Fibroblast of skin of scalp (primary cell): ENCODE data around the gene GALNT16.

Source experiments
- DNase-seq: peaks from one replicate; pipeline ENCODE4 v3.0.0-alpha.2; 2013

The GALNT16 gene

GRCh38 chr14:69318241-69318640 lies 58.3 kb downstream of the GALNT16 start:
- no peak for DNase-seq

DNA sequence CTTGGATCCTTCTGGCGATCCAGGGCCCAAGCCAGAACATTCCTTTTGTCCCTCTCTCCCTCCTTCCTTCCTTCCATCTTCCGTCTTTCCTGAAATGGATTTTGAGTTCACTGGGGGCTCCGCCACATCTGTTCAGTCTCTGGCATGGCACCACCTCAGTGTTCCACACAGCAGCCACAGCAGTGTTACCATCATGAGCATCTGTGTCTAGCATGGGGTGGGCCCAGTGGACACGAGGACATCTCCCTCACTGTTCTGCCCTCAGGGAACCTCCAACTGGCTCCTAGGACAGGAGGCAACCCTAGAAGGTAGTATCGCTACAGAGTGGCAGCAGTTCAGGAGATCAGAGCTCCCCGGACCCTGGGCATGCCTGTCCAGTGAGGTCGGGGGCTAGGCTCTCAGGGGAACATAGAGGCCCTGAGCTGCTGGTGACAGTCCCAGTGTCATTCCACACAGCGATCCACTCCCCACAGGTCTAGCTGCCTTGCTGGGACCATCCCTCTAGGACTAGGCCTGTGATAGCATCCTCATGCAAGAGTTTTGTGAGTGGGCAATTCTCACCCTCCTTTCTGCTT lies 59.0 kb downstream of the GALNT16 start:
- no peak for DNase-seq

DNA sequence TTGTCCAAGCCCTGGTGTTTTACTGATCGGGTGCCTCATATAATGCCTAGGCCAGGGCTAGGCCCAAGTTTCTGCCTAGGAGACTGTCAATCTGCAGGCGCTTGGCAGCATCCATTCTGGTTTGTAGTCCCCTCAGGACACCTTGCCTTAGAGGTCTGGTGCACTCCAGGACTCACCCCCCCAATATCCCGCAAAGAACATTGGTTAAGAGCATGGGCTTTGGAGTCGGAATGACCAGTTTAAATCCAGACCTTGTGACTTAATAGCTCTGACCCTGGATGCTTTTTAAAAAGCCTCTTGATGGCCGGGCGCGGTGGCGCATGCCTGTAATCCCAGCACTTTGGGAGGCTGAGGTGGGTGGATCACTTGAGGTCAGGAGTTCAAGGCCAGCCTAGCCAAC lies 60.0 kb downstream of the GALNT16 start:
- no peak for DNase-seq

GRCh38 chr14:69320581-69321365 lies 60.8 kb downstream of the GALNT16 start:
- DNase-seq: no peak

GRCh38 chr14:69321601-69322330 lies 61.8 kb downstream of the GALNT16 start:
- DNase-seq: no peak

GRCh38 chr14:69323266-69323998 lies 63.5 kb downstream of the GALNT16 start:
- DNase-seq: no peak

DNA sequence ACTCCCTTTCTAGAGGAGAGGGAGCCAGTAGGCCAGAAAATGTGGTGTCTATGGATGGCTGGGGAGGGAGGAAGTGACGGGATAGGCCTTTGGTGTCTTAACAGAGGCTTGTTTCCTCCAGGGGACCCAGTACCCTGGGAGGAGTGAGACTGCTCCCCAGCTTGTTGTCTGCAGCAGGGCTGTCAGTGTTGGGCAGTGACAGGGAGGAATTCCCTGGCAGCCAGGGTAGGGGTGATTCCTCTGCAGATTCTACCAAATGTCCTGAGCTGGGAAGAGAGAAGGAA lies 64.0 kb downstream of the GALNT16 start:
- DNase-seq: no peak

- DNase-seq: no peak
Measured at GRCh38 chr14:69324341-69324931, 64.5 kb downstream of the GALNT16 start.

DNA sequence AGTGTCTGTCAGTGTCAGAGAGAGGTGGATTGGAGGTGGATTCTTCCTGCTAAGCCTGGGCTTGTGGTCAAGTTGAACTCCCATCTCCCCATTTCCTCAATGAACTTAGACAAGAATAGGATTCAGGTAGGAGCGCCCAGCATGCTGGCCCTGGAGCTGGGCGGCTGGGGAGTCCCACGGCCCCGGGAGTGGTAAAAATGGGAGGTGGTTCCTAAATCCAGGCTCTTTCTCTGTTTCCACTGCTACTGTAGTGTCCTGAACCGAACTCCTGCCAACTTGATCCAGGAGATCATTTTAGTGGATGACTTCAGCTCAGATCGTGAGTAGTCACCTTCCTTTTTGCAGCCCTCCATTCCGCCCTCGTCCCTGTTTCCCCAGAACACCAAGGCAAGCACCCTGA lies 65.1 kb downstream of the GALNT16 start:
- no peak for DNase-seq

DNA sequence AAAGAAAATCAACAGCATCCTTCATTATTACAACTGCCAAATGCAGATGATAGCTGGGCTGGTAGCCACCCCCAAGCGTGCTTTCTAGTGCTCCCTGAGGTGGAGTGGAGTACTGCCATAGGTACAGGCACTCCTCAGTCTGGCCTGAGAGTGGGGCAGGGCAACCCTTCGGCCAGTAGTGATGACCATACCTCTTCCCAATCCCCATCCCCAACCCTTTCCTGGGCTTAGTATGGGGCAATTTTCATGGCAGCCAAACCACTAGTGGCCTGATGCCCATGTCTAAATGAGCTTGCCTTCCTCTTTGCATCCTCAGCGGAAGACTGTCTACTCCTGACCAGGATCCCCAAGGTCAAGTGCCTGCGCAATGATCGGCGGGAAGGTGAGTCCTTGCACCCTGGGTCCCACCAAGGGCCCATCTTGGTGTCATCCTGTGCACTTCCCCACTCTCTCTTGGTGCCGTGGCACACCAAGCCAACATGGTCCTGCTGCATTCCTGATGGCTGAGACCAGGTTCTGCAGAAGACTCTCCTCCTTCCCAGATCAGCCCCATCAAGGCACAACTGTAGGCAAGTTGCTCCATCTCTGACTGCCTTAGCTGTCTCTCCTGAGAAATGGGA lies 65.8 kb downstream of the GALNT16 start:
- no peak for DNase-seq

GRCh38 chr14:69326611-69327010 lies 66.7 kb downstream of the GALNT16 start:
- no peak for DNase-seq

DNA sequence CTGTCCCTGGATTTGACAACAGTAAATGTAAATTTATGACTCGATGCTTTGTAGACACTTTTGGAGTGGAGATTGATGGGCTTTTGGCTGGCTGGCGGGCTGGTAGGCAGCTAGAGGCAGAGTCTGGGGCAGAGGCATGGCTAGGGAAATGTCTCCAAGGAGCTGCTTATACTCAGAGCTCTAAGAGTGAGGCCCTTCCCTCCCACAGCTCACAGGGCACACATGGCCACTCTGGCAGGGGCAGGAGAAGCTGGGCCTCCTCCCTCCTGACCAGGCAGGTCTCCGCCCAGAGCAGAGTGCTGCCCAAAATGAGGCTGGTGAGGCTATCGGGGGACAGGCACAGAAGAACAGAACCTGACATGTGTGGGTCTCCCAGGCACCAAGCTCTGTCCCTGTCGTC lies 67.5 kb downstream of the GALNT16 start:
- DNase-seq: no peak

DNA sequence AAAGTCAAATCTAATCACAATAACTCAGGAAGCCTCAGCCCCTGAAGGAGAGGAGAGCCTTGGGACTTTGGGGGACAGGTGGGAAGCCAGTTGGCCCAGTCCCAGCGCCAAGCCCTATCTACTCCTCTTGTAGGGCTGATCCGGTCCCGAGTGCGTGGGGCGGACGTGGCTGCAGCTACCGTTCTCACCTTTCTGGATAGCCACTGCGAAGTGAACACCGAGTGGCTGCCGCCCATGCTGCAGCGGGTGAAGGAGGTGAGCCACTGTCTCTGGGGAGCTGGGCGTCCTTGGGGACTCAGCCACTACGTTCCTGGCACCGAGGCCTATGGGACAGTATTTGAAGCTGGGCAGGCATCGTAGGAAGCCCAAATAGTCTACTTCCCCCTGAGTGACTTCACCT lies 68.4 kb downstream of the GALNT16 start:
- no peak for DNase-seq

- DNase-seq: no peak
Measured at GRCh38 chr14:69328765-69329164, 68.8 kb downstream of the GALNT16 start.

DNA sequence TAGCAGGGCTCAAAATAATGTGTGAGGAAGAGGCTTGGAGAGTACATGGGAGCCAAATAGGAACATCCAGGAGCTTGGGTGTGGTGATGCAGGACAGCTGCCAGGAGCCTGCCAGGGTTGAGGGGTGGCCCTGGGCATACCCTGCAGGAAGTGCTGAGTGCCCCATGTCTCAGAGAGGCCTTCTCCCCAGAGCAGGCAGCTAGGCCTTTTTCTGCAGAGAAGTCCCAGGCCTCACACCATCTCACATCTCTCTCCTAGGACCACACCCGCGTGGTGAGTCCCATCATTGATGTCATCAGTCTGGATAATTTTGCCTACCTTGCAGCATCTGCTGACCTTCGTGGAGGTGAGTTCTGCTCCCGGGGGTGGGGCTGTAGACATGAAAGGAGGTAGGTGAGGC lies 71.2 kb downstream of the GALNT16 start:
- no peak for DNase-seq

DNA sequence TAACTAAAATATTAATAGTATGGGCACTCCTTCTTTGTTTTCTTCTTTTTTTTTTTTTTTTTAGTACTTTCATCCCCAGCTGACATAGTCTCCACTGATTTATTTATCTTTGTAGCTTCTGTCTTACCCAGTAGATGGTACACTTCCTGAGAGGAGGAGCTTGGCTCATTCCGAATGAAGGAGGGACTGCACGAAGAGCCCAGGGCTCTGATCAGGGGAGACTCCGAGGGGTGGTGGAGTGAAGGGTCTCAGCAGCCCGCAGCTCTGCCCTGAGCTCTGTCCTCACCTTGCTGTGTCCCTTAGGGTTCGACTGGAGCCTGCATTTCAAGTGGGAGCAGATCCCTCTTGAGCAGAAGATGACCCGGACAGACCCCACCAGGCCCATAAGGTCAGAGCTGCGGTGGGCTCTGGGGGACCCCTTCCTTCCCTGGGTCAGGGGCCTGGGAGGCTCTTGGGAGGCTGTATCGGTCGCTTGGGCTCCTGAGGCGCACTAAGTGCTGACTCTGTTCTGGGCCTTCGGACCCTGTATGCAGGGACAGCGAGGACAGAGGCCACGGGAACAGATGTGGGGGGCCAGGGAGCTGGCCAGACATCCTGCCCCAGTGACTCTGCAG lies 72.9 kb downstream of the GALNT16 start:
- DNase-seq: no peak

DNA sequence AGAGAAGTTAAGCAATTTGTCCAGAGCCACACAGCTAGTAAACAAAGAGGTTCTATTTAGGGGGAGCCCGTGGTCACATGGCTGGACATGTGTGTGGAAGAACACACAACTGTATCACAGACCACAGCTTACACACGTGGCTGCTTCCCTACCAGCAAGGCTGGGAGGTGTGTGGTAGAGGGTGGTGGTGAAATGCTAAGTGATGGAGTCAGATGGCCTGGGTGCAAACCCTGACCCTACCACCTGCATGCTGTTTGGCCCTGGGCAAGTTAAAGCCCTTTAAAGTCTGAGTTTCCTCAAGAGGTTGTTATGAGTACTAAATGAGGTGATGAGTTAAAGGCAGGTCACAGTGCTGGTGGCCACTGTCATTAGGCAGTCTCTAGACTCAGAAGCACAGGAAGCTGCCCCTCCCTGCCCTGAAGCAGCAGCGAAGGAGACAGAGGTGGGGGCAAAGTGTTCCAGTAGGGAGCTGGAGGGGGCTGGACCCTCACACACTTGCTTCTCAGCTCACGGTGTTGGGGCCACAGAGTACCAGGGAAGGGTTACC lies 73.9 kb downstream of the GALNT16 start:
- DNase-seq: no peak

- no peak for DNase-seq
Measured at GRCh38 chr14:69334576-69334975, 74.6 kb downstream of the GALNT16 start.

- no peak for DNase-seq
Measured at GRCh38 chr14:69335371-69335771, 75.4 kb downstream of the GALNT16 start.

GRCh38 chr14:69337984-69338383 lies 78.0 kb downstream of the GALNT16 start:
- no peak for DNase-seq

- no peak for DNase-seq
Measured at GRCh38 chr14:69339426-69339825, 79.5 kb downstream of the GALNT16 start.
